Lower leg skin (tissue), 3 donors: ENCODE results near the gene FN3K.

Source experiments
- POLR2A ChIP-seq, 2 donors: fragments of 450-650 bp; IDR thresholded peaks; one replicate each; pipeline ENCODE4 v1.6.1; 2016 to 2017; ENCODE audit warnings: antibody characterized with exemption in 2 of 2, mild to moderate bottlenecking in 1 of 2, moderate library complexity in 1 of 2
- TF ChIP-seq, protein P1 (sequence below), 3 donors: fragments of 450-650 bp; IDR thresholded peaks; one replicate each; pipeline ENCODE4 v1.5.1; 2016; ENCODE audit warnings: antibody characterized with exemption in 3 of 3, mild to moderate bottlenecking in 3 of 3, moderate library complexity in 2 of 3

DNA sequence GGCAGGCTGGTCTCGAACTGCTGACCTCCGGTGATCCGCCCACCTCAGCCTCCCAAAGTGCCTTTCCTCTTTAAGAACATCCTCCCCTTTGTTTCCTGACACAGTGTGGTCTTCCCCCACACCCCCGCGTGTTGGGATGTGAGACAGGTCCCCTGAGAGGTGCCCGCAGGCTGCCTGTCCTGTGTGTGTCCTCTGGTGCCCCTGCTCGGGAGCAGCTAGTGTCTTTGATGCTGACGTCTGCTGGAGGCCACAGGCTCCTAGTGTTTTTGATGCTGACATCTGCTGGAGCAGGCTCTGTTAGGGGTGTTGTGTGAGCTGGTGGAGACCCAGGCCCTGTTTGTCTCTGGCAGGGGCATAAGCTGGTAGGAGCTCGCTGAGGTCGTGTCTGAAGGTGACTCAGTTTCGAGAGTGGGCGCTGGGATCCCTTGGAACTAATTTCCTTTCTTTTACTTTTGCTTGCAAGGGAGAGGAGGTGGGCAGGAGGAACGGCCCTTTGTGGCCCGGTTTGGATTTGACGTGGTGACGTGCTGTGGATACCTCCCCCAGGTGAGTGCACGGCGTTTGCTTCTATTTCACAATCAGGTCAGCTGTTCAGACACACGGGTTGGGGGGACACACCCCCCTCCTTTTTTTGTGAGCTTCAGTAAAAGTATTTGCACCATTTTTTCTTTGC lies 12.9 kb upstream of the FN3K start:
- TF ChIP-seq, protein P1, sequence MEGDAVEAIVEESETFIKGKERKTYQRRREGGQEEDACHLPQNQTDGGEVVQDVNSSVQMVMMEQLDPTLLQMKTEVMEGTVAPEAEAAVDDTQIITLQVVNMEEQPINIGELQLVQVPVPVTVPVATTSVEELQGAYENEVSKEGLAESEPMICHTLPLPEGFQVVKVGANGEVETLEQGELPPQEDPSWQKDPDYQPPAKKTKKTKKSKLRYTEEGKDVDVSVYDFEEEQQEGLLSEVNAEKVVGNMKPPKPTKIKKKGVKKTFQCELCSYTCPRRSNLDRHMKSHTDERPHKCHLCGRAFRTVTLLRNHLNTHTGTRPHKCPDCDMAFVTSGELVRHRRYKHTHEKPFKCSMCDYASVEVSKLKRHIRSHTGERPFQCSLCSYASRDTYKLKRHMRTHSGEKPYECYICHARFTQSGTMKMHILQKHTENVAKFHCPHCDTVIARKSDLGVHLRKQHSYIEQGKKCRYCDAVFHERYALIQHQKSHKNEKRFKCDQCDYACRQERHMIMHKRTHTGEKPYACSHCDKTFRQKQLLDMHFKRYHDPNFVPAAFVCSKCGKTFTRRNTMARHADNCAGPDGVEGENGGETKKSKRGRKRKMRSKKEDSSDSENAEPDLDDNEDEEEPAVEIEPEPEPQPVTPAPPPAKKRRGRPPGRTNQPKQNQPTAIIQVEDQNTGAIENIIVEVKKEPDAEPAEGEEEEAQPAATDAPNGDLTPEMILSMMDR (IDR thresholded peaks at IDR 0.05): no peak
- no peak for TF ChIP-seq POLR2A (IDR thresholded peaks at IDR 0.05)
